GM19043 (cell line): ENCODE data around the gene SRP9.
"Not testable (repeated sequence)": the region's sequence is repeated elsewhere in the genome, so short reads cannot be mapped to it uniquely, and the experiment has no call there.

Experiments
- ATAC-seq: cut with Tn5 transposase; IDR thresholded peaks from one replicate; pipeline ENCODE4 v1.9.1; 2021; ENCODE audit warnings: low read depth; ENCODE audit not compliant: unreplicated experiment

Gene SRP9

DNA sequence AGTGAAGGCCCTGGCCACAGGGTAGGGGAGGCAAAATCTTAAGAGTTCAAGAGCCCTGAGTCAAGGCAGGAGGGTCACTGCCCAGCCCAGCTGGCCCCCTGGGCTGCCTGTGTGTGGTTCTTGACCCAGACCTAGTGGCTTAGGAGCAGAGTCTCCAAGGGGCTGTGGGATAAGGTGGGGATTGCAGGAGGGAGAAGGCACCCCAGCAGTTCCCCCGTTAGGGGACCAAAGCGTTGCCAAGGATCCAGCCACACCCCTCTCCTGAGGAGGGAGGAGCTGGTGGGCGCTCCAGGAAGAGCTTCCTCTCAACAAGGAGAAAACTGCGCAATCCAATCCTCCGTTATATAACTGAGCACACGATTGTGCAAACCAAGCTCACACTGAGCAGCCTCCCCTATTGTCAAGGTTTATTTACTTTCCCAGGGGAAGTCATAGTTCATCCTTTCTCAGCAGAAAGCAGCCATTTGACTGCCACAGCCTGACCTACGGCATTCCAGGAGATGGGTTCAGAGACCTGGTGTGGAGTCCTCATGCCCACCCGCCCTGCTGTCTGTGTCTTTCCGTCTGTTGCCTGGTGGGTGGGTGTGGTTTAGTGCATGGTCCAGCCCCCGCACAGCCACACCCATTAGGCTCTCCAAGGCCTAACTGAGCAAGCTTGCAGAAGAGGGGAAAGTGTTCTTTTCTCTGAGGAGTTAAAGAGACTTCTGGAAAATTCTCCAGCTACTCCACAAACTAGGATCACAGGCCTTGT, 35.8 kb downstream of the SRP9 start:
- no peak for ATAC-seq

- ATAC-seq: no peak
These were observed 36.8 kb downstream of the SRP9 start for GRCh38 chr1:225814381-225814780.

GRCh38 chr1:225815090-225815489, 37.5 kb downstream of the SRP9 start:
- ATAC-seq: not testable (repeated sequence)

- no peak for ATAC-seq
These were observed 38.0 kb downstream of the SRP9 start for GRCh38 chr1:225815526-225816178.

- no peak for ATAC-seq
These were observed 39.3 kb downstream of the SRP9 start for GRCh38 chr1:225816643-225817538.

GRCh38 chr1:225817611-225818061, 40.0 kb downstream of the SRP9 start:
- ATAC-seq: no peak

DNA sequence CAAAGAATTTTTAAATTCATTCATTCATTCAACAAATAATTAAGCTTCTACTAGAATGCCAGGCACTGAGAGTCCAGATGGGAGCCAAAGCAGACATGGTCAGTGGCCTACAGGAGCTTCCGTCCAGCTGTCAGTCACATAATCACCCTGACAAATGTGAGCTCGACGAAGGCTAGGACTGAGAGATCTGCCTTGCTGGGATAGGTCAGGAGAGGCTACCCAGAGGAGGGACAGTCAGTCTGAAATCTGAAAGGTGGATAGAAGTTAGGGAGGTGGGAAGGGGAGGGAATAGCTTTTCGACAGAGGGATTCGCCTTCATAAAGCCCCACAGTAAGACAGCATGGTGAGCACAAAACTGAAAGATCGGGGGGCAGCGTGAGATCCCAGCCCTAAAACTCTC, 40.6 kb downstream of the SRP9 start:
- ATAC-seq: no peak

- ATAC-seq: no peak
These were observed 41.9 kb downstream of the SRP9 start for GRCh38 chr1:225819346-225820192.

- no peak for ATAC-seq
These were observed 43.0 kb downstream of the SRP9 start for GRCh38 chr1:225820522-225821120.

DNA sequence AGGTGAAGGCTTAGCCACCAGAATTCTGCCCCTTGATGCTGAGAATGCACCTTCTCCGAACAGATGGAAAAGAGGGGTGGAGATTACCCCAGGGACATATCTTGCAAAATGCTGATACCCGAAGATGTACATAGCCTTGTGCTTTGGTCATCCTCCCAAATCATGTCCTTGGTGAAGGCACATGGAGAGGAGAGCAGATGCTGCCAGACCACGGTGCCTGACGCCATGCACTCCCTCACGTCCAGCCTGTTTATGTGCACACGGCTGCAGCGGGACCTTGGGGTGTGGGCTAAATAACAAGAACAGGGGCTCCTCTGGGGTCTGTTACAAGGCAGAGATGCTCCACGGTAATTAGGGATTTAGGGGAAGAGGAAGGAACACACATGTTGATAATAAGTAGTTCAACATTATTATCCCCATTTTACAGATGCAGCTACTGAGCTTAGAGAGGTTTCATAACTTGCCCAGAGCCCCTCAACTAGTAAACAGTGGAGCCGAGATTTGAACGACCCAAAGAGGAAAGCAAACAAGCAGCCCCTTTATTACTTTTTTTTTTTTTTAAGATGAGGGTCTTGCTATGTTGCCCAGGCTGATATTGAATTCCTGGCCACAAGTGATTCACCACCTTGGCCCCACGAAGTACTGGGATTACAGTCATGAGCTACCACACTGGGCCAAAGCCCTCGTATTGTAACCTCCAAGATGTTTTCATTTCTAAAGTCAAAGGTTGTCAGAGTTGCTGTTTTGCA, 45.2 kb downstream of the SRP9 start:
- ATAC-seq: no peak

DNA sequence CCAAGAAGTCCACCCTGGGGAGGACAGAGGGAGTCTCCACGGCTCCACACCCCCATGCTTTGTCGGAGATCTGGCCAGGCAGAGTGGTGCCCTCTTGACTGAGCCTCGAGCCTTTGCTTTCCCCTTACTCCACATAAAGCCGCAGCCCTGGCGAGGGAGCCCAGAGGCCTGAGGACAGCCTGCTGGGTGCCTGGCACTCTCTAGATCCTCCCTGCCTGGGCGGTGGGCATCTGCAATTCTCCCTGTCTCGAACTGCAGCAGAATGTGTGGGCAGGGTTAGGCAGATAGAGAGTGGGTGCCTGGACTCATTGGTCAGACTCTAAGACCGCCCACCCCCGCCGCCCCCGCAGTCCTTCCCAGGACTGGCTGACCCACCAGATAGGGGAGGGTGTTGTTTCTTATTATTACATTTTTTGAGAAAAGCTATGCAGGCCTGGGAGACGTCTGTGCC, 46.2 kb downstream of the SRP9 start:
- ATAC-seq: no peak

DNA sequence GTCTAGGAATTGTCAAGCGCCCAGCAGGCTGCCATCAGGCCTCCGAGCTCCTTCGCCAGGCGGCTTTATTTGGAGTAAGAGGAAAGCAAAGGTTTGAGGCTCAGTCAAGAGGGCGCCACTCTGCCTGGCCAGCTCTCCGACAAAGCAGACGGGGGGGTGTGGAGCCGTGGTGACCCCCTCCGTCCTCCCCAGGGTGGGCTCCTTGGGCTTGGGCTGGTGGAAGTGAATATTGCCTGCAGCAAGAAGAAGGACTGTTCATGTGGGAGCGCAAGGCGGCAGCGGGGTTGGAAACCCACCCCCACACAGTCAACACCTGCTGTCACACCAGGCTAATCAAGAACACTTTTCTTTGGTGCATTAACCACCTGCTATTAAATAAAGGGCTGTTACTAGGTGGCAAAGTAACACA, 46.9 kb downstream of the SRP9 start:
- ATAC-seq: no peak

DNA sequence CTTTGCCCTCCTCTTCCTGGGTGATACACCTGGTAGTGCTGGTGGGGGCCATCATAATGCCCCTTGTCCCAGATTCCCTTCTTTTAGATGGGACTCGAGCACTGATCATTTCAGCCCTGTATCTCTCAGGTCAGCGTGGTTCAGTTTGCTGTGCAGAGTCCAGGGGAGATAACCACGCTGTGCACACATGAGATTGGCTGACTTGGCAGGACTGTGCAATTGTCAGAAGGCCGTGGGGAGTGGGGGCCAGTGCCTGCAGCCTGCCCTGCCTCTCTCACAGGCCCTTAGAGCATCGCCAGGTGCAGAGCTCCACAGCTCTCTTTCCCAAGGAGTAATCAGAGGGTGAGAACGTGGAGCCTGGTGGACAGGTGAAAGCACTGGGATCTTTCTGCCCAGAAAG, 47.5 kb downstream of the SRP9 start:
- no peak for ATAC-seq

GRCh38 chr1:225825607-225826007, 48.0 kb downstream of the SRP9 start:
- ATAC-seq: no peak

GRCh38 chr1:225827076-225827475, 49.5 kb downstream of the SRP9 start:
- ATAC-seq: no peak

- no peak for ATAC-seq
These were observed 51.2 kb downstream of the SRP9 start for GRCh38 chr1:225828706-225829345.

- ATAC-seq: no peak
These were observed 53.2 kb downstream of the SRP9 start for GRCh38 chr1:225830841-225831240.

DNA sequence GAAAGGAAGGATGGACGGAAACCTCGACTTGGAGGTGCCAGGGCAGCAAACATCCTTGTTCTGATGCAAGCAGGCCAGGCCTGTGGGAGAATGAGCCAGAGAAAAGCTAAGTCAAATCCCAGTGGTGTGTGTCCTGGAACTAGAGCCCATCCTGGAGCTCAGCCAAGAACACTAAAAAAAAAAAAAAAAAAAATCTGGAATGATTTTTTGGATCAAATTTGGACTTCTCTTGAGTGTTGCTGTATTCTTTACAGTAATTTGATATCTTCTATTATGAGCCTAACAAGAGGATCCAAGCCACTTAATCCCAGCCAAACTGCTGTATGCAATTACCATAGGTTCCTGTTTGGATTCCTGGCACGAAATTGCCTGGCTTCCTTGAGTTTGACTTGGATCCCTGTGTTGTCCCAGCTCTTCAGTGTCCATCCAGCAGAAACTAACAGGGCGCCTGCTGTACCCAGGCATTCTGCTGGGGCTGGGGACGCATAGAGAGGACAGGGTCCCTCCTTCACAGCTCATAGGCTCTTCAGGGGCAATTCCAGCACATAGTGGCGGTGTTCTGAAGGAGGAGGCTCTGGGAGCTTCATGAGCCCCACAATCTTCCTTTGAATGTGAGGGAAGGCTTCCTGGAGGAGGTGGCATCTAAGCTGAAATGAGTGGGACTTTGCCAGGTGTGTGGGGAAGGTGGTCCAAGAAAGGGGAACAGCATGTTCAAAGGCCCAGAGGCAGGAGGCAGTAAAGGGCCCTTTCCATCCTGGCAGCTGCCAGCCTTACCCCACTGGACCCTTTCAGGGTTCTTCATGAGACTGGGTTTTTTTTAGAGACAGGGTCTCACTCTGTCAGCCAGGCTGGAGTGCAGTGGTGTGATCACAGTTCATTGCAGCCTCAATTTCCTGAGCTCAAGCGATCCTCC, 57.0 kb downstream of the SRP9 start:
- no peak for ATAC-seq
